Hindlimb muscle (tissue), 1 donor: ENCODE results near the gene BRWD1. TPM values are rescaled to one million over a fixed set of nuclear protein-coding genes. Genes with fewer than 3 reads are reported as not detected.

Experiments
- polyA plus RNA-seq: library from polyadenylated mRNA; unstranded; fragments of 120-200 nt; gene quantifications from one replicate; pipeline ENCODE4 v1.2.1, GENCODE V29; 2013; ENCODE audit not compliant: insufficient read length

Gene BRWD1
- polyA plus RNA-seq, 1 donor = 27.7 TPM

Other genes starting within 250 kb of the BRWD1 start
- gene PSMG1, start 130.2 kb downstream of the BRWD1 start, polyA plus RNA-seq = 36.5 TPM
- 268 TPM for gene HMGN1, start 35.5 kb upstream of the BRWD1 start, polyA plus RNA-seq
- gene LCA5L, start 132.1 kb upstream of the BRWD1 start, polyA plus RNA-seq = 1.8 TPM
- 190 TPM for gene SH3BGR, start 138.3 kb upstream of the BRWD1 start, polyA plus RNA-seq